ENCODE measurements around the gene TIMP2.

TIMP2 gene

DNA sequence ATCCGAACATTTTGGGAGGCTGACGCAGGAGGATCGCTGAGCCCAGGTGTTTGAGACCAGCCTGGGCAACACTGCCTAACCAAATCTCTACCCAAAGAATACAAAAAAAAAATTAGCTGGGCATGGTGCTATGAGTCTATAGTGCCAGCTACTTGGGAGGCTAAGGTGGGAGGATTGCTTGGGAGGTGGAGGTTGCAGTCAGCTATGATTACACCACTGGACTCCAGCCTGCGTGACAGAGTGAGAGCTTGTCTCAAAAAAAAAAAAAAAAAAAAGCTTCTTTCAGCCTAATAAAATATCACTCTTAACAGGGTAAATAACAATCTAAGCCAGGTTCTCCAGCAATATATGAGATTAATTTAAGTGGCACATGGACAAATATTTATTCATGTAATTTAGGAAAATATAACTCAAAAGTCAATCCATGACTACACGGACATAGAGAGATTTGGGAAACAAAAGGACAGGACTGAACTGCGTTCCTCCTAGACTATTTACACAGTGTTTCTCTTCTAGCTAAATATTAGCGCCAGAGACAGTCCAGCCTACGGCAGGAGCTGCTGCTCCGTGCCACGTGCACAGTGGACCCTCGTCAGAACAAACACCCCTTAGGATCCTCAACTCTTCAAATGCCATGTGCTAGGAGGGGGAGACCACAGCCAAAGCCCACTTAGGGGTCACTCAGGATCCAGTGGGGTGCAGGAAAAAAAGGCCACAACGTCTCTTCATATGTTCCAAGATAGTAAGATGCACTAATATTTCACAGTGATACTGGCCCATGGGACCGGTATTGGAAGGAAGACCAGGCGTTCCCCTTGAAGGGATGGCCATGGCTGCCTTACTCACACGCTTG lies 93.3 kb downstream of the TIMP2 start:
- FAIRE-seq = no peak

GRCh38 chr17:78829477-78829876 lies 95.7 kb downstream of the TIMP2 start:
- no peak for FAIRE-seq

- FAIRE-seq = no peak
Observed at GRCh38 chr17:78828470-78829185, 96.6 kb downstream of the TIMP2 start.

DNA sequence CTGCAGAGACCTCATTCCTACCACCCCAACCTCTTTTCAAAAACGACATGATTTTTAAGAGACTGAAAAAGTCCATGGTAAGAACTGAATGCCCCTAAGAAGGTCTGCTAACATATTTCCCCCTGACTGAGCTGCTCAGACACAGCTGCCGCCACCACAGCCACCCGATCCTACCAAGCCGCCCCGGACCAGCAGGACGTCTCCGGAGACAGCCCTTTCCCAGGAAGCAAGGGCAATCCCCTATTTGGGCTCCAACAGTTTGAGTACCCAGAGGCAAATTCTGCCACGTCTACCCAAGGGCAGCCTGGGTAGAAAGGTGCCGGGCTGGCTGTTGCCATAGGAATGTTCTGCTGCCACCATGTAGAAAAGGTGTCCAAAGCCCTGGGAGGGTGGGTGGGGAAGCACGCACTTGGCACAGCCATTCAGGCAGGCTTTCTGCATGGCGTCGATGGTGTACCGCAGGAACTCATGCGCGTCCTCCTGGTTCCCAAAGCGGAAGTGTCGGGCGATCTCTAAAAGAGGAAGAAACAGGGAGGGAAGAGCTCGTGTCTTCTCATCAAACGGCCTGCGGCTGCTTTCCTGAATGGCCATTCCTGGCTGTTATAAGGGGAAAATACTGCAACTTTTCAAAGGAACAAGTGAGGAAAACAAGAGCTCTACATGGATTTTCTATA lies 98.2 kb downstream of the TIMP2 start:
- no peak for FAIRE-seq

DNA sequence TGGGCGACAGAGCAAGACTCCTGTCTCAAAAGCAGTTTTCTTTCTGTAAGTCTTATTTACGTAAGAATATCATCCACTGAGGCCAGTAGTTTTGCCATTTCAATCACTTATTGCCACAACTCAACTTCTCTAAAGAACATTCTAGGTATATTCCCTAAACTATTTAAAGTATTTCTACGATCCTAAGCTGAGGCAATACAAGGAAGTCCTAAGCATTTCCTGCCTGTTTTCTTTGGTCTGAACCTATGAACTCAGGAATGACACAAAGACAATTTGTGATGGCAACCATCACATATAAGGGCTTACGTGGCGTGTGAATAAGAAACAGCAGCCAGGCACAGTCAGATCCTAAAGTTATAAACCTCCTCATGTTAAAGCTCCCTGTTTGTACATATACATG lies 98.8 kb downstream of the TIMP2 start:
- FAIRE-seq = no peak

DNA sequence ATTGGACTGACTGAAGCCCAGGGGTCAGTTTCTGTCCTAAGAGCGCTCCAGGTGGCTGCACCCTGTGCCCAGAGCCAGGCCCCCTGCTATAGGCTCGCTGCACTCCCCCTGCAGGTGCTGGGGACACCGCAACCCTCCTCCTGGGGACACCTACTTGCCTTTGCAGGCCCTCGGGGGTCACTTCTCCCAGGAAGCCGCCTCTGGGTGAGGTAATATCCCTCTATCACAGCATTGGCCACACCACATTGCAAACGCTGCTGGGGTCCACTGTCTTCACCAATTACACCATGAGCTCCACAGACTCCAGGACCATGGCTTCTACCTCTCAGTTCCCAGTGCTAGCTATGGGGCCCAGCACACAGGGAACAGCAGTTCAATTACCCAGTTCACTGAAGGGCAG lies 99.5 kb downstream of the TIMP2 start:
- no peak for FAIRE-seq

DNA sequence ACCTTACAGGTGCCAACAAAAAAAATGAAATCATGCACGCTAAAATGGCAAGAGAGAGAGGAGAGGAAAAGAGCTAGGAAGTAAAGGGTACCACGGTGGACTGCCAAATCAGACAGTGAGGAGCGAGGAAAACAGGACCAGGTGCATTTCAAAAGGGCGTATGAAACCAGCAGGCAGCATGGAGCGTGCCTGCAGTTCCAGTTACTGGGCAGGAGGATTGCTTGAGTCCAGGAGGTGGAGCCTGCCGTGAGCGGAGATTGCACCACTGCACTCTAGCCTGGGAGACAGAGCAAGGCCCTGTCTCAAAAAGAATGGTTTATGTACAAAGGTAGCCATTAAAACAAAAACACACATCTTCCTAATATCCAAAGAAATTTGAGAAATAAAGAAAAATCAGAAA lies 100.9 kb downstream of the TIMP2 start:
- no peak for FAIRE-seq

DNA sequence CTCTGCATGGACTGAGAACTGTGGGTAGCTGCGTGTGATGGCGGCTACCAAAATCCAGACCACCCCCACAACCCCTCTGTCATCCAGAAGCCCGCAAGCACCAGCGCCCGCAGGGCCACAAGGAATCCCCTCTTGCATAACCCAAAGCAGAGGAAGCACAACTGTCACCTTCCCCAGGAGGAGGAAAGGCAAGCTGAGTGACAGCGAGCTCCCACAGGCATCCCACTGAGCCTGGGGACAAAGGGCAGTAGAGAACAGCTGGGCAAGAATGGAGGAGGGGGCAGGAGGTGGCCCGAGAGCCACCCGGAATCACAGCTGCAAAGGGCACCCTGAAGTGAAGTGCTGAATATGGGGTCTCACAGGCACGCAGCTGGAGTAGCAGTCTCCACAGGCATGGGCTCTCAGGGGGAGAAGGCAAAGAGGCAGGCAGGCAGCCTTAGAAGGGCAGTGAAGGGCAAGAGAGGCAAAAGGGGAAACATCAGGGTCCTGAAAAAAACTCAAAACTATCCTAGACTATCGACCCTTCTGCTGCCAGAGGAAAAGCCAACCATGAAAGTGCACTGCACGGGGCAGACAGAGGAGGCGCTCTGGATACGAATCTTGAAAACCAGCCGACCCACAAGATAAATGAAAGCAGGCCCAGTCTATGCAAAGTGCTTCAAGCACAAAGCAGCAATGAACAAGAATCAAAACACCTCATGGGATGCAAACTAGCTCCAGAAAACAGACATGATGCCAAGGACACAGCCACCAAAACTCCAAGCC lies 101.7 kb downstream of the TIMP2 start:
- no peak for FAIRE-seq

DNA sequence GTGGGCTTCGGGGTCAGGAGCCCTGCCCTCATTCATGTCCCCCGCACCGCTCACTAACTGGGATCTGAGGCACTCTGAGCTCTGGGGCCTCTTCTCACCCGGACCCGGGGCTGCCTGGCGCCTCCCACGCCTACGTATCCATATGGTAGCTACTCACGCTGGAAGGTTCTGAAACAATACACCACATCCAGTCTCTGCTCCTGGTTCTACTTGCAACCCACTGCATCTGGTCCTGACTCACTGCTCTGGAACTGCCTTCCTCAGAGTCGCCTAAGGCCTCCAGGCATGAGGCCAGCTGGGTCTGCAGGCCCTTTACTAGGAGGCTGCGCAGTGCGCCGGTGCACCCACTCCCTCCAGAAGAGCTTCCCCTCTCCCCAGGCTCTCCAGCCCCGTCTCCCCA lies 102.6 kb downstream of the TIMP2 start:
- no peak for FAIRE-seq

DNA sequence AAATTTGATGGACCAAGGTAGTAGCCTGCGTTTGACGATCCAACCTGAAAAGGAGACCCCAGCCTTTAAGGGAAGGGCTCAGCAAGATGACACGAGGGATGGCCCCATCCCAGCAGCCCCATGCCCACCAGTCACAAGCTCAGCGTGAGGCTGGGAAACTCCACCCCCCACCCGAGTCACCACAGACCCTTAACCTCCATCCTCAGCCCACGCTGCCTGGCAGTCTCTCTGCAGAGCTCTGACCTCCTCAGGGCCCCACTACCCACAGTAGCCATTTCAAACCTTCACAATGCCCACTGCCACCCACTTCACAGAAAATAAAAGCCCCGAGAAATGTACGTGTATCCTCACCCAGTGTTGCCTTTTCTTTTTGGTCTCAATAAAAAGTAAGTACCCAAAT lies 103.2 kb downstream of the TIMP2 start:
- FAIRE-seq = no peak

DNA sequence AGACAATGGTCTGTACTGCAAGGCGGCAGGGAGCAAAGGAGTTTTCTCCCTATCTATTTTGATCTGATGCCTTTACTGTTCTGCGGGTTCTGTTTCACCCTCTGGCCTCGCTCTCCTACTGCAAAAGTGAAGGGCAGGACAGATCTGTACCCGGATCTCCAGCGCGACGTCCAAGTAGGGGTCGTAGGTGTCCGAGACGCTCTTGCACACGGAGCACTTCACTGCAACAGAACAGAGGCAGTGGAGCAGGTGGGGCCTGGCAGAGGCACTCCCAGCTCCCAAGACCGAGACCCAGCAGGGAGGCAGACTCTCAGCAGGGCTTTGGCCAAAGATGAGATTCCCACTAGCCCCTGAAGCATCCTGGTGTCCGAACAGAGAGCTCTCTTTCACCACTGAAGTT lies 104.3 kb downstream of the TIMP2 start:
- FAIRE-seq = no peak

- no peak for FAIRE-seq
Observed at GRCh38 chr17:78819806-78820792, 105.1 kb downstream of the TIMP2 start.

- FAIRE-seq = no peak
Observed at GRCh38 chr17:78819402-78819801, 105.8 kb downstream of the TIMP2 start.

DNA sequence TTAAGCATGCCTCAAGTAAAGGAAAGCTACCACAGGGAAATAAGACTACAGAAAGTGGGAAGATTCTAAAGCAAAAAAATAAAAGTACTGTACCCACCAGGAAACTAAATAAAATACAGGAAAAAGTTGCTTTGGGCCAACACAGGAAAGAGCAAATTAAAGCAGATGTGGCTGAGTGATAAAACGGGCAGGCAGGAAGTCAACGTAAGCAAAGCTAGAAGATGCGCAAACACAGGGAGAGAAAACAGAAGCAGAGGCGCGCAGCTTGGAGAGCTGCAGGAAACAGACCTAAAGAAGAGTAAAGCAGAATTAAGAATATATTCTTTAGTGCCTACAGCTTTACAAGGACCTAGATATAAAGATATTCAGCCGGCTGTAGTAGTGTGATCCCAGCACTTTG lies 106.3 kb downstream of the TIMP2 start:
- no peak for FAIRE-seq

GRCh38 chr17:78818152-78818846 lies 106.9 kb downstream of the TIMP2 start:
- no peak for FAIRE-seq

DNA sequence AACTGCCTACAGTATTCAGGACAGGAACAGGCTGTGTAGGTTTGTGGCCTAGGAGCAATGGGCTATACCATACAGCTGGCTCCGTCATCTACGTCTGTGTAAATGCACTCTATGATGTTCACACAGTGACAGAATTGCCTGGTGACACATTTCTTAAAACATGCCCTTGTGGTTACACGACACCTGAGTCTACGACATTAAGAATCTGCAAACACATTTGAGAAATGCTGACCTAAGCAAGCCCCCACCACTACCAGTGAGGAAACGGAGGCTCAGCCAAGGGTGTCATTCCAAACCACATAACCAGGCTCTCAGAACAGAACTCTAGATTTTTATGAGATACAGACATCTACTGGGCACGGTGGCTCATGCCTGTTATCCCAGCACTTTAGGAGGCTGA lies 108.1 kb downstream of the TIMP2 start:
- FAIRE-seq = no peak

DNA sequence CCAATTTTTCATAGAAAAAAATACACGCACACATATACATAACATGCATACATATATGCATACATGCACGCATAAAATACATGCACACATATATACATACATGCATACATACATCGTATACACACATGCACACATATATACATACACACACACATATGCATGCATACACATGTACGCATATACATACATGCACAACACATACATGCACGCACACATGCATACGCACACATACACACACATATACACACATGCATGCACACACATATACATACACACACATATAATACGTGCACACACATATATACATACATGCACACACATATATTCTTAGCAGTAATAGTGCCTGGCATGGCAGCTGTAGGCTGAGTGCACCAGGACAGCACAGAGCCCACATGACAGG lies 109.5 kb downstream of the TIMP2 start:
- FAIRE-seq = no peak

DNA sequence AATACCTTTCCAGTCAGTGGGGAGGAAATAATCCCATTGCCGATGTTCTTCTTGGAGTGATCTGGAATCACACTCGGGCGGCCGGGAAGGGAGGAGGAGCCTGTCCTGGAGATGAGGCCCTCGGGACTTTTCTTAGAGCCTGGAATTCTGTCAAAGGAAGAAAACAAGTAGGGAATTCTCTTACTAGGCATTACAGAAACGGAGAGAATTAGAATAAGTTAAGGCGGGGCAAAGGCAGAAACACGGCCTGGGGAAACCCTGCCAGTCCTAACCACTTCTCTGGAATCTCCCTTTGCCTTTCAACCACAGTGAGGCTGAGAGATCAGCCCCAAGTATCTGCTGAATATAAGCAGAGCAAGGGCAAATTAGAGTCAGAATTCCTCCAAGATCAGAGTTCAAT lies 112.3 kb downstream of the TIMP2 start:
- no peak for FAIRE-seq

- FAIRE-seq = no peak
Observed at GRCh38 chr17:78808163-78808562, 117.0 kb downstream of the TIMP2 start.

DNA sequence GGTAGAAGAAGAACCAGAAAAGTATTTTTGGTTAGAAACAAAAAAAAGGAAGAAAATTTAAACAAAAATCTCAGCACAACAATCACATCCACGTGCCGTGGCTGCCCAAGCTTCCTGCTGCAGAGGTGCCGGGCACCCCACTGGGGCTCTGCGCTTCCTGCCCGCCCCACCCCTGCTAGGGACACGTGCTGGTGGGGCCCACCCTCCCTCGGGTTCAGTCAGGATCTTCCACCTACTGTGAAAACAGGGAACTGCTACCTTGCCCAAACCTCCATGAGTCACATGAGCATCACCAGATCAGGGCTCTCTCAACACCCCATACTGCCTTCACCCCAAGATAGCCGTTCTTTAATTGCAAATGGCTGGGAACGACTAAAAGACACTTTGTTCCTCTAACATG lies 118.7 kb downstream of the TIMP2 start:
- FAIRE-seq = no peak

- FAIRE-seq = no peak
Observed at GRCh38 chr17:78805301-78805700, 119.9 kb downstream of the TIMP2 start.
